Measurements from ENCODE around the gene TSPAN5.

The TSPAN5 gene

GRCh38 chr4:98430708-98431403 is 227.6 kb downstream of the TSPAN5 start:
- no peaks in the 10 kb centered on the region for H3K9me3 ChIP-seq (ENCODE audit: control insufficient read depth in 5 of 5, low read length in 5 of 5)
- no peak overlapping the region for H3K9ac ChIP-seq (ENCODE audit: low read length in 5 of 5)
- H3K4me3 ChIP-seq (ENCODE audit: low read depth in 1 of 5, low read length in 5 of 5), result no peak overlapping the region
- no peak overlapping the region for H3K27ac ChIP-seq (ENCODE audit: low read depth, low read length)
- H3K27me3 ChIP-seq (ENCODE audit: control insufficient read depth in 5 of 5, insufficient read depth in 4 of 5, low read length in 5 of 5), result no peaks in the 10 kb centered on the region
- H3K4me1 ChIP-seq (ENCODE audit: control insufficient read depth in 5 of 5, insufficient read depth in 5 of 5, low read length in 5 of 5), result no peaks in the 10 kb centered on the region
- peaks cover 9 to 18% (median 12%) of the 10 kb centered on the region in 5 donors for H3K36me3 ChIP-seq (ENCODE audit: control insufficient read depth in 5 of 5, insufficient read depth in 5 of 5, low read length in 5 of 5)

- Histone ChIP-seq H3K9me3 (ENCODE audit: control insufficient read depth in 5 of 5, low read length in 5 of 5) (no peaks in the 10 kb centered on the region), H3K4me3 (ENCODE audit: low read depth in 1 of 5, low read length in 5 of 5) (no peak overlapping the region), H3K9ac (ENCODE audit: low read length in 5 of 5) (no peak overlapping the region), H3K27ac (ENCODE audit: low read depth, low read length) (no peak overlapping the region), H3K4me1 (ENCODE audit: control insufficient read depth in 5 of 5, insufficient read depth in 5 of 5, low read length in 5 of 5) (no peaks in the 10 kb centered on the region), H3K36me3 (ENCODE audit: control insufficient read depth in 5 of 5, insufficient read depth in 5 of 5, low read length in 5 of 5) (peaks cover 17 to 36% (median 22%) of the 10 kb centered on the region in 5 donors), H3K27me3 (ENCODE audit: control insufficient read depth in 5 of 5, insufficient read depth in 4 of 5, low read length in 5 of 5) (no peaks in the 10 kb centered on the region)
Observed at GRCh38 chr4:98423009-98423408, 235.4 kb downstream of the TSPAN5 start.

GRCh38 chr4:98421111-98421510 is 237.3 kb downstream of the TSPAN5 start:
- H3K9me3 ChIP-seq (ENCODE audit: control insufficient read depth in 5 of 5, low read length in 5 of 5), result no peaks in the 10 kb centered on the region
- H3K36me3 ChIP-seq (ENCODE audit: control insufficient read depth in 5 of 5, insufficient read depth in 5 of 5, low read length in 5 of 5), result peaks cover 19 to 42% (median 29%) of the 10 kb centered on the region in 5 donors
- no peak overlapping the region for H3K4me3 ChIP-seq (ENCODE audit: low read depth in 1 of 5, low read length in 5 of 5)
- no peak overlapping the region for H3K9ac ChIP-seq (ENCODE audit: low read length in 5 of 5)
- H3K27me3 ChIP-seq (ENCODE audit: control insufficient read depth in 5 of 5, insufficient read depth in 4 of 5, low read length in 5 of 5), result no peaks in the 10 kb centered on the region
- no peak overlapping the region for H3K27ac ChIP-seq (ENCODE audit: low read depth, low read length)
- no peaks in the 10 kb centered on the region for H3K4me1 ChIP-seq (ENCODE audit: control insufficient read depth in 5 of 5, insufficient read depth in 5 of 5, low read length in 5 of 5)

All from subcutaneous abdominal adipose tissue (tissue), 5 donors.